ENCODE results near the gene ZNF768.

GRCh38 chr16:30548416-30549253 lies 22.3 kb upstream of the ZNF768 start:
- TF ChIP-seq CTCF (conservative IDR thresholded peaks at IDR 0.05; ENCODE audit: low read length) = no peak
- no peak for TF ChIP-seq EZH2phosphoT487 (IDR thresholded peaks at IDR 0.05; ENCODE audit: borderline replicate concordance, low read depth, low read length)

Measured in OCI-LY7 (cell line).